ENCODE measurements around the gene PLCL2.

- TF ChIP-seq MAFK (IDR thresholded peaks at IDR 0.05; ENCODE audit: partially characterized antibody): no peak
- peak; percentile 74 for TF ChIP-seq CTCF (IDR thresholded peaks at IDR 0.05)
Measured at GRCh38 chr3:16884084-16884747, 539 bp upstream of the PLCL2 start.
